Measurements from ENCODE around the gene WNT5A.

DNA sequence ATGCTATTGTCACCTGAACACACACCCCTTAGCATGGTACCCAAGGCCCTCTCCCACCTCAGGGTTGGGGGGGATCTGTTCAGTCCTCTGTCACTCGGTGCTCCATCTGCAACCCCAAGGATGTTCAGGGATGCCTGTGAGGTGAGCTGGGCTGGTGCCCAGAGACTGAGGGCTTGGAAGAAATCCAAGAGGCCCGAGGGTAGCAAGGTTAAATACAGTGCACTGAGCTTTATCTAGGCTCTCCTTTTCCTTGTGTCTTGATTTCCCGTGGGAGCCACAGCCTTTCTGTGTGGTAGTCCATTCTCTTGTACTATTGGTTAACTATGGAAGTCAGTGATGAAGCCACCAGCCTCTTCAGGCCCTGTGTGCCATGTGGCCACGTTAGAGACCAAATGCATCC is 18.7 kb upstream of the WNT5A start:
- no peak for TF ChIP-seq TAF1 (IDR thresholded peaks at IDR 0.05; ENCODE audit: low read depth, low read length)
- TF ChIP-seq POLR2AphosphoS5 (IDR thresholded peaks at IDR 0.05; ENCODE audit: low read depth, low read length): no peak
- no peak for TF ChIP-seq POLR2A (IDR thresholded peaks at IDR 0.05; ENCODE audit: low read depth, low read length)
- no peak for TF ChIP-seq POU2F2 (IDR thresholded peaks at IDR 0.05; ENCODE audit: low read depth, low read length)
